NOMO-1 treated with dmso at 0.1 percent for 144 hours (cell line): ENCODE data around the gene PARVB.
A peak's percentile ranks its signal among the peaks of the same experiment; 100 is the strongest.
"Not testable (repeated sequence)": the region's sequence is repeated elsewhere in the genome, so short reads cannot be mapped to it uniquely, and the experiment has no call there.

ENCODE experiments used
- DNase-seq: peaks from one replicate; lab custom pipeline; 2025; ENCODE audit not compliant: unreplicated experiment; lab: John Stamatoyannopoulos, UW

The PARVB gene

GRCh38 chr22:43996981-43997265 lies 27.2 kb upstream of the PARVB start:
- DNase-seq = no peak

- no peak for DNase-seq
These were observed 25.3 kb upstream of the PARVB start for GRCh38 chr22:43998679-43999264.

- DNase-seq = no peak
These were observed 24.7 kb upstream of the PARVB start for GRCh38 chr22:43999378-43999777.

GRCh38 chr22:44000123-44000522 lies 24.0 kb upstream of the PARVB start:
- DNase-seq = no peak

GRCh38 chr22:44001521-44001920 lies 22.6 kb upstream of the PARVB start:
- DNase-seq = no peak

- DNase-seq = no peak
These were observed 21.8 kb upstream of the PARVB start for GRCh38 chr22:44002324-44002723.

GRCh38 chr22:44002997-44003396 lies 21.1 kb upstream of the PARVB start:
- DNase-seq = no peak

- DNase-seq = no peak
These were observed 20.5 kb upstream of the PARVB start for GRCh38 chr22:44003405-44004103.

GRCh38 chr22:44004104-44004460 lies 20.0 kb upstream of the PARVB start:
- no peak for DNase-seq

- DNase-seq = peak; percentile 44
These were observed 18.6 kb upstream of the PARVB start for GRCh38 chr22:44005524-44005923.

GRCh38 chr22:44012162-44012561 lies 11.9 kb upstream of the PARVB start:
- no peak for DNase-seq

GRCh38 chr22:44012591-44012990 lies 11.5 kb upstream of the PARVB start:
- DNase-seq = no peak

- DNase-seq = no peak
These were observed 9.9 kb upstream of the PARVB start for GRCh38 chr22:44014241-44014640.

- DNase-seq = not testable (repeated sequence)
These were observed 7.5 kb upstream of the PARVB start for GRCh38 chr22:44016586-44016985.

- no peak for DNase-seq
These were observed 5.5 kb upstream of the PARVB start for GRCh38 chr22:44018594-44018993.

- DNase-seq = no peak
These were observed 4.7 kb upstream of the PARVB start for GRCh38 chr22:44019416-44019815.

- no peak for DNase-seq
These were observed 4.3 kb upstream of the PARVB start for GRCh38 chr22:44019846-44020245.

- DNase-seq = no peak
These were observed 3.1 kb upstream of the PARVB start for GRCh38 chr22:44020981-44021380.

GRCh38 chr22:44023404-44024287 lies 456 bp upstream of the PARVB start:
- no peak for DNase-seq

- DNase-seq = peak; percentile 75
These were observed 1.3 kb downstream of the PARVB start for GRCh38 chr22:44025171-44026065.

- no peak for DNase-seq
These were observed 2.0 kb downstream of the PARVB start for GRCh38 chr22:44026066-44026629.
